HG03558 (cell line): ENCODE data around the gene C1orf87.

Source experiments
- ATAC-seq: cut with Tn5 transposase; IDR thresholded peaks from one replicate; pipeline ENCODE4 v1.9.1; 2021; ENCODE audit warnings: moderate number of reproducible peaks; ENCODE audit not compliant: unreplicated experiment; ENCODE audit errors: extremely low read depth

The C1orf87 gene, protein sequence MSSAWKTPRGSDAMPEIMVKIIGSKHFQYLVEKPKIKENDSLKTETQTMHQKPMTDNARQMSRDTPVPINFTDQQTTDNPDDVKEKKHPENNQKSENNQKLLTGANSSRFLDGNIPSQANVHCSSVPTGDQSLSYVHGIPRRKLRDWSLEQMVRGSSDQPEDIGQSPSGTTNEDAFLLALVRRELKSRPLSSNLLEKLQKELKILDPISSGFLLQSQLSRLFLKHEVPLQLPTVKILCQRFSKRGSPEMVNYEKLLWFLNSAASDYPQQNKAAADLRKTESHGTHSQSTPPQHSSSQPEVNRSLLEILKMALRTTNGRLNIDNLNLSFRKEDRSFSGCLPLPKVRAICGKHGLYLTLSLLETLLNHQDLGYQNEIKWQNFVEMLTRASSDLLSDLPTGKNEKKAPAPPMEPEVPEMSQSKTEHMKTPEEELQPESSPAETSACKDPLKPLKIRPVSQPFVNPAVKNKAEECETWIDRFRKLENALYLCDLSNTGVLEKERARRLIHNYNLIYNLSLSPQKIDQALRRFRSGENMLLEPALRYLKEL

GRCh38 chr1:60073605-60074278, at the start of gene C1orf87:
Gene C1orf87, minus strand, starts transcription at chr1:60073770. Its CDS starts 1,127 bp downstream, at chr1:60072643.
- no peak for ATAC-seq

GRCh38 chr1:60118085-60118484, 44.5 kb upstream of the C1orf87 start:
- ATAC-seq: no peak

DNA sequence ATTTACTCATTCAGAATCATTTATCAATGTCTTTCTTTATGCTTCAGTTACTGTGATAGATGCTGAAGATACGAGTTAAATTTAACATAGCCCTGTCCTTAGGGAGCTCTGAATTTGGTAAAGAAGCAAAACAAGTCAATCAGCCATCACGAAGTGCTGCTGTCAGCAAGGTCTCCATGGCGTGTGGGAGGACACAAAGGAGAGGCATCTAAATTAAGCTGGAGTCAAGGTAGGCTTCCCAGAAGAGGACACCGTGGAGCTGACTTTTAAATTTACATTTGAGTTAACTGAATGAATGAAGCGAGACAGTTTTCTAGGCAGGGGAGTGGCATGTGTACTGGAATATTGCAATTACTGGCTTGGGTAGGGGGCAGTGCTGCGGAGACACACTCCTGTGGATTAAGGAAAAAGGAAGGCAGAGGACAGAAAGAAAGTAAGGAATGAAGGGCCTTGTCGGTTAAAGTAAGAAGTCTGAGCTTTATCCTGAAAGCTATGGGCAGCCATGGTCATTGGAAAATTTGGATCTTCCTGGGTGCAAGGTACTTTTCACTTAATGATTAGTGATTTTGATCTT, 41.3 kb upstream of the C1orf87 start:
- no peak for ATAC-seq

DNA sequence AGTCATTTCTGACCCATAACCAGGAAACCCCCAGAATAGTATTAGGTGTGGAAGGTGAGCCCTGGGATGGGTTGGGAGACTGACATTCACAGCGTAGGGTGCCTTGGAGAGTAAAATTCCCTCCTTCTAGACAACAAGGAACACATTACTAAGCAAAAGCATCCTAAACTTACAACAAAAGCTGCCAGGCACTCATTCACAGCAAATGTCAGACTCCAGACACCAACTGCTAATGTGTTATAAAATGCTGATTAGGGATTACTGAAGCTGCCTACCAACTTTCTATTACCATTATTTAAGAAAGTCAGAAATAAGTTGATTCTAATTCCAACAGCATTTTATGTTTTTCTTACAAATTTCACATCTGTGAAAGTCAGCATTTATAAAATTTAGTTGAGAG, 40.0 kb upstream of the C1orf87 start:
- ATAC-seq: no peak

DNA sequence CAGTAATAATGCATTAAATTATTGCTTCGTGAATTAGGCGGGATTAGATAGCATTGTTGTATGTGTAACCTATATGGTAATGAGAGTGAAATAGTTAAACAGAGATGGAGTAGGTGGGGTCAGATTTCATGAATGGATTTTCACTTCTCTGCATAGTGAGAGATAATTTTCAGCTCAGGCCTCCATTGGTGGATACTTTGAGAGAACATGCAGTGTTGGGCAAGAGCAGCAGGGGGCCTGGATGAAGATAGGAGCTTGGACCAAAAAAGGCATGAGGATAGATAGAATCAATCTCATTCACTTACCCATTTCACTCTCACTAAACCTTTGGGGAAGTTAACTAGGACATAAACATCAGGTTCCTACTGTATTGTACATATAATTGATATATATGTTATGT, 39.5 kb upstream of the C1orf87 start:
- ATAC-seq: no peak

- no peak for ATAC-seq
Observed at GRCh38 chr1:60111716-60112115, 38.1 kb upstream of the C1orf87 start.

- ATAC-seq: no peak
Observed at GRCh38 chr1:60111118-60111517, 37.5 kb upstream of the C1orf87 start.

DNA sequence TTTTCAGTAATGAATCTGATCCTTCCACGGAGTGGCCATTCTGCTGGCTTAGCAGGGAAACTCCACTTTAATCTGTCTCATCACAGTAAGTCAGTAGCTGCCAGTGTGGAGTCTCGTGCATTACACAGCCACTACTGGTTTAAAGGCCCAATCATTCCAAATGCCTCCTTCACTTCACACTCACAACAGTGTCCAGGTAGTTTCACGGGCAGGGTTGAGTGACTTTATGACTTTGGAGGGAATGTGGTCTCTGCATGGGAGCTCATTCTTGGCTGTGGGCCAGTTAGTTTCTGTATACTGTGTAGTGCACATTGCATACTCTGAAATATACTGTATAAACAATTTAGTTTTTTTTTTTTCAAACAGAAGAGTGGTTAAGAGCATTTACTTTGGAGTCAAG, 34.6 kb upstream of the C1orf87 start:
- no peak for ATAC-seq

- no peak for ATAC-seq
Observed at GRCh38 chr1:60103186-60103585, 29.6 kb upstream of the C1orf87 start.

- ATAC-seq: no peak
Observed at GRCh38 chr1:60102267-60103061, 28.9 kb upstream of the C1orf87 start.

DNA sequence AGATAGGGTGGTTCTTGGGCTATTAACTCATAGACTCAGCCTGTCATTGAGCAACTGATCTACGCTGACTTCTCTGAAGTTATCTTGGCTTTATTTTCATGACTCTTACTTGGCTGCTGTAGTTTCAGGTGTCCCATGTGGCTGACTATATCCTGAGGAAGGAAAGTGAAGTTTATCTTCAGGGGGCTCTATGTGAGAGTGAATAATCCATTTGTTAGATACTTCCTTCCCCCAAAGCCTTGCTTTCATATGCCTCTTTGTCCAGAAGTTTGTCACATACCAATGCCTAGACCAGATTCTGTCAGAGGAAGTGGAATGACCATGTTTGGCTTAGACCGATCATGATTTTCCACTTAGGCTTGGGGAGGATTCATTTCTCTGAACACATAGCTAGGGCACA, 27.9 kb upstream of the C1orf87 start:
- no peak for ATAC-seq

DNA sequence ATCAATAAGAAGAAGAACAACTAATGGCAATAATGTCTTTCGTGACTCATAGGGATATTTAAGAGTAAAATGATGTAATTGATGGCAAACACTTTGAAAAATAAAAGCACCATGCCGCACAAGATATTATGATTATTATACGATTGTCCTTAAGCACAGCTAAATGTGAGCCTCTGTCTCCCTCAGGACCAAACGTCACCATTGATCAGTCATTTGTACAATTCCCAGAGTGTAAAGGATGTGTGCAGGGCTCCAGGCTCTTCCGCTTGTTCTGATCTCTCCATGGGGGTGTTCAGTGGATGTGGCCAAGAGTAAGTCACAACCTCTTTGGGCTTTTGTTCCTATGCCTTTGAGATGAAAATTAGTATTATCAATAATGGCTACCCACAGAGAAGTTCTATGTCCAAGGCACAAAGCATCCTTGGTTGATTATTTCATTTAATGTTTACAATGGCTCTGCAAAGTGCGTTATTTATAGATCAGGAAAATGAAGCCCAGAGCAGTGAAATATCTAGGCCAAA, 17.7 kb upstream of the C1orf87 start:
- ATAC-seq: no peak

DNA sequence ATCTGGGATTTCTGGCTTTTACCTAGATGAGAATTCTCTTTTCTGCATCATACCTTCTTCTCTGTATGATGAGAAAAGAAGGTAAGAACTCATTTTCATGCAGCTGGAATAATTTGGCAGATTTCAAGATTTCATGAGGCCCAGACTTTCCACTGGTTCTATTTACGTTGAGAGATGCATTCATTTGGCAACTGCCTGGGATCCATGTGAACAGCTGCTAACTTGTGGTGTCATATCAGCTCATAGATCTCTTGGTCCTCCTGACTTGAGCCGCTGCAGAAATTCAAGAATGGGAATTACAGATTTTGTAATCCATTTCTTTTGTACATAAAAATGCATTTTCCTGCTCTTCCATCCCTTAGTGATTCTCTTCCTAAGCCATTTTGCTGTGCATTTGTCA, 17.1 kb upstream of the C1orf87 start:
- no peak for ATAC-seq

- no peak for ATAC-seq
Observed at GRCh38 chr1:60088620-60089155, 15.1 kb upstream of the C1orf87 start.

- ATAC-seq: no peak
Observed at GRCh38 chr1:60087681-60088080, 14.1 kb upstream of the C1orf87 start.

GRCh38 chr1:60078182-60078581, 4.6 kb upstream of the C1orf87 start:
- no peak for ATAC-seq

- no peak for ATAC-seq
Observed at GRCh38 chr1:60071296-60071695, 2.3 kb downstream of the C1orf87 start.

DNA sequence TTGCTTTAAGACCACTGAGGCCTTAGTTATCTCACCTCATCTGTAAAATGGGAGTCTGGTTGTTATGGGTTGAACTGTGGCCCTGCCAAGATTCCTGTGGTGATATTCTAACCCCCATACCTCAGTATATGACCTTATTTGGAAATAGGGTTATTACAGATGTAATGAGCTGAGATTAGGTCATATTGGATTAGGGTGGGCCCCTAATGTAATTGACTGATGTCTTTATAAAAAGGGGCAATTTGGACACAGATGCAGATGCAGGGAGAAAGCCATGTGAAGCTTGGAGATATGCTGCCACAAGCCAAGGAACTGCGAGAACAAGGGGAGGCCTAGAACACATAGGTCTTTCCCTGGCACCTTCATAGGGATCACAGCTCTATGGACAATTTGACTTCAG, 3.9 kb downstream of the C1orf87 start:
- no peak for ATAC-seq

DNA sequence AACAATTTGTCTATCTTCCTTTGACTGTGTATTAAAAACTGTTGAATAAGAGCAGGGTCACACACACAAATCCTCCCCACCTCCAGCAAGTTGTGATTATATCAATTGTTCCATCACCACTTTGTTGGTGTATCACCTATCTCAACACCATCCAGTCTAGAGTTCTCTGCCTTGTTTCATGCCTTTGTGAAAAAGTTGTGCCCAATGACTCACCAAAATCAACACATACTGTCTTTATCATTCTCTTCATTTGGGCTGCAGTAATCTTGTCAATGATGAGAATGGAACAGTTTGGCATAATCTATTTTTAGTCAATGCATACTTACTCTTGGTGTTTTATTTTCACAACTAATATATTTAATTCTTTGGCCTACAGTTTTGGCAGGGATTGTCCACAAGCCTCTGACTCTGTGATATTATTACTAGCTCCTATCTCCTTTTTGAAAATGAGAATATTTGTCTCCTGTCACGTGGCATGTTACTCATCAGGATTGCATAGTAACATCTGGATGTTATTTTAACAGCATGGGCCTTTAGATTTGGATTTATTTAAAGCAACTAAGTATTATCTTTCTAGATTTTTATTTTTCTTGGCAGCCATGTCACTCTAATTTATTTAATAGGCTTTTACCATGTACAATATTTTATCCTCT, 5.1 kb downstream of the C1orf87 start:
- no peak for ATAC-seq
